HG03064 (cell line): ENCODE data around the gene OR5M8.

Source experiments
- ATAC-seq: cut with Tn5 transposase; IDR thresholded peaks from one replicate; pipeline ENCODE4 v1.9.1; 2021; ENCODE audit warnings: low read depth; ENCODE audit not compliant: unreplicated experiment

OR5M8 gene

GRCh38 chr11:56491270-56491669 lies at the start of gene OR5M8:
OR5M8 (minus strand) TSS chr11:56491370; CDS start chr11:56491370, 0 bp downstream.
- ATAC-seq: no peak

DNA sequence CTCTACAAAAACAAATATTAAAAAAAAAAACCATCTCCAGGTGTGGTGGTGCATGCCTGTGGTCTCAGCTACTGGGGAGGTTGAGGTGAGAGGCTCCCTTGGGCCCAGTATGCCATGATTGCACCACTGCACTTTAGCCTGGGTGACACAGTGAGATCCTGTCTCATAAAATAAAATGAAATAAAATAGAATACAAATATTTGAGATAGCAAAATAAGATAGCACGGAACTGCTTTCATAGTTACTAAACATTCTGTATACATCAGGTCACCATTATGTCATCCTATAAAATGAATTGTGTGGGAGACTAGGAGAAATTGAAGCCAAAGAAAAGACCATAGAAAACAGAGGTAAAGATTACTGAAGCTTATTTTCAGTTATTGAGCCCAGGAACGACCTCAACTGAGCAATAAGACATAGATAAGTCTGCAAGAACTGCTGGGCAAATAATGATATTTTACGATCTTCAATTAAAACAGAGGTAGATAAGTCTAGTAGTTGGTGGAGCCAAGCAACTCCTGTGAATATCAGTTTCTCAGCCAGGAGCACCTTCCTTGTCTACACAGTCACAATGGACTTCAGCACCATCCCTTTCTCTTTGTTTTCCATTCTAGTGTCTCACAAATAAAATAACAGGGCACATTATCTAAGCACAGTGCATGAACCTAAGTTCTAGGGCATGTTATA lies 42.0 kb upstream of the OR5M8 start:
- no peak for ATAC-seq

DNA sequence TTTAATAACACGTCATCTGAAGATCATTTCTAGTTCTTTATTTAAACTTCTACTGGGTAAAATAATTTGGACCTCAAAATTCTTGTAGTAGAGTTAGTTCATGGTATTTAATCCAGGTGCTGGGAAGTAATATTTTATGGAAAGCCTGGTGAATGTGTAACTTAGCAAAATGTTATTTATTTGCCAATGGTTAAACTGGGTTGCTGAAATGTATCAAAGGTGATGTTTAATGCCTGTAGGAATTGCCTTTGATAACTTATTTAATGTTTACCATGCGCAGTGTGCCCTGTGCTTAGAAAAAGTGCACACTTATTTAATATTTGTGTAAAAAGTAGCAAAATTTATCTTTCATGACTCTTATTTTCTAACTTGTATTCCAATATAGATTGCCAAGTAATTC lies 40.7 kb upstream of the OR5M8 start:
- ATAC-seq: no peak

DNA sequence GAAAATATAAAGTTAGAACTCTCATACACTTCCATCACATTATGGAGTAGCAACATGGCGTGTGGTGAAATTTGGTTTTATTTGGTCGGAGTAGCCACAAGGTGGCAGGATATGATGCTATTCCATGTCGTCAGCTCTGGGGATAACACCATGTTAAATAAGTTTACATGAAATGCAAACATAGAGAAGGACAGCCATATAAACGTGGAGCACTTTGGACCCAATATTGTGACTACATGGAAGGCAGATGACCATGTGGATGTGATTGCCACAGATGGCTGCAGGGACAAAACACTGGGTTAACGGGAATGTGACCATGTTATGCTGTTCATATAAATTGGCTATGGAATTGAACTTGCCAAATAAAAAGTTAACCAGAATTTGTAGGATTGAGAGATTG lies 30.8 kb upstream of the OR5M8 start:
- ATAC-seq: no peak

GRCh38 chr11:56513280-56513679 lies 22.1 kb upstream of the OR5M8 start:
- ATAC-seq: no peak

GRCh38 chr11:56509439-56509838 lies 18.3 kb upstream of the OR5M8 start:
- ATAC-seq: no peak

DNA sequence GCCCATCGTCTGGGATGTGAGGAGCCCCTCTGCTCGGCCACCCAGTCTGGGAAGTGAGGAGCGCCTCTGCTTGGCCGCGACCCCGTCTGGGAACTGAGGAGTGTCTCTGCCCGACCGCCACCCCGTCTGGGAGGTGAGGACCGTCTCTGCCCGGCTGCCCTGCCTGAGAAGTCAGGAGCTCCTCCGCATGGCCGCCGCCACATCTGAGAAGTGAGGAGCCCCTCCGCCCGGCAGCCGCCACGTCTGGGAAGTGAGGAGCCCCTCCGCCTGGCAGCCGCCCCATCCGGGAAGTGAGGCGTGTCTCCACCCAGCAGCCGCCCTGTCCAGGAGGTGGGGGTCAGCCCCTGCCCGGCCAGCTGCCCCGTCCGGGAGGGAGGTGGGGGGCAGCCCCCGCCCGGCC lies 5.8 kb upstream of the OR5M8 start:
- no peak for ATAC-seq

- ATAC-seq: no peak
These were observed 3.9 kb upstream of the OR5M8 start for GRCh38 chr11:56495117-56495516.

DNA sequence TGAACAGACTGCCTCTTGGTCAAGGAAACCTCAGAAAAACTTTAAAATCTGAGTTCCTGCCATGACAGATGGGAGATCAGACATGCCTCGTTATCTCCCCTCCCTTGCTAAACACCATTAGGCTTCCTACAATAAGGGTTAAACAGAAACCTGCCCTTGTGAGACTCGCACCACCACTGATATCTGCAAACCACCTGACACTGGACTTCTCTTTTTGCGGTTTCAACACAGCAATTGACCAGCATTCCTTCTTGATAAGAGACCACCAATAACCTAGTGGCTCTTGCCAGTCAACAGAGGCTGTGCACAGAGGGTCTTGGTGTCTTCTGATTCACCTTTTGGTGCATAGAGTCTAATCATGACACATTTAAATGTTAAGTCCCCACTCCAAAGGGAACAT lies 4.4 kb downstream of the OR5M8 start:
- no peak for ATAC-seq

DNA sequence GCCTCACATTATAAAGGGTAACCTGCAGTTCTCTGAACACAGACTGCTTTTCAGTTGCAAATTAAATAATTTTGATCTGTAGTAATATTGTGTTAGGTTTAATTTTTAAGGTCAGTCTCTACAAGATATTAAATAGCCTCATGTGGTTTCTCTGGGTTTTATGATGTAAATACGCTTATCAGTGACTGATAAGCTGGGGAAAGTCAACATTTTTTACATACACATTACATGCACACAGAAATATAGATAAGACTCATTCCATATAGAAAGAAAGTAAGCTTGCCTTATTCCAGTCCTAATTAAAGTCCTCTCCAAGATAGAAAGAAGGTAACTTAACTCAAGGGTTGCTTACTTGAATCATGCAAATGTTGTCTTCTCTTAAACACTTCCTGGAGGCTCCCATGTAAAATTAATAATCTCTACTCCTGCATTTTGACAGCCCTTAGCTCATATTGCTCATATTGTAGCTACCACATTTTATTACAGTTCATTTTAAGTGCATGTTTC lies 16.4 kb downstream of the OR5M8 start:
- no peak for ATAC-seq

- ATAC-seq: no peak
These were observed 17.9 kb downstream of the OR5M8 start, which contains the start of gene OR5M3 for GRCh38 chr11:56473252-56473651. OR5M3 (minus strand) TSS chr11:56473352; CDS start chr11:56470497, 2,855 bp downstream.

DNA sequence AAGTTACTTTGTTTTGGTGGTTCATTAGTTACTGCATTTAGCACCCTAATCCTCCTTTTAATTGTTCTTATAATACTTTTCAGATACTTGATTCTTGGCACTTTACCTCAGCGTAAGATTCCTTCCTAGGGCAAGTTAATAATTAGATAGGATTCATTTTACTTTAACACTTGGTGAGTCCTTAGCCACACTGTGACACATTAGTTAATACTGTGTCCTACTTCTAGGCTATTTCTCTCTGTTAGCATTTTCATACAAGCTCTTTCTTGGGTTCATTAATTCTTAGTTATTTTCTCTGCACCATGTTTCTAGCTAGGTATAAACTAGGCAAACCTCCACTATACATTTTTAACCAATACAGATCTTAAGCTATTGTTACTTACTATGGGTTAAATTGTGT lies 34.1 kb downstream of the OR5M8 start:
- no peak for ATAC-seq

GRCh38 chr11:56453521-56453920 lies 37.6 kb downstream of the OR5M8 start:
- ATAC-seq: no peak
